GM19397 (cell line): ENCODE results near the gene RFC3.
"Not testable (repeated sequence)": the region's sequence is repeated elsewhere in the genome, so short reads cannot be mapped to it uniquely, and the experiment has no call there.

Experiments used
- ATAC-seq: cut with Tn5 transposase; IDR thresholded peaks from one replicate; pipeline ENCODE4 v1.9.1; 2021; ENCODE audit warnings: mild to moderate bottlenecking, moderate library complexity; ENCODE audit not compliant: unreplicated experiment

RFC3 gene

GRCh38 chr13:33806470-33807248 lies 11.3 kb upstream of the RFC3 start:
- ATAC-seq = no peak

DNA sequence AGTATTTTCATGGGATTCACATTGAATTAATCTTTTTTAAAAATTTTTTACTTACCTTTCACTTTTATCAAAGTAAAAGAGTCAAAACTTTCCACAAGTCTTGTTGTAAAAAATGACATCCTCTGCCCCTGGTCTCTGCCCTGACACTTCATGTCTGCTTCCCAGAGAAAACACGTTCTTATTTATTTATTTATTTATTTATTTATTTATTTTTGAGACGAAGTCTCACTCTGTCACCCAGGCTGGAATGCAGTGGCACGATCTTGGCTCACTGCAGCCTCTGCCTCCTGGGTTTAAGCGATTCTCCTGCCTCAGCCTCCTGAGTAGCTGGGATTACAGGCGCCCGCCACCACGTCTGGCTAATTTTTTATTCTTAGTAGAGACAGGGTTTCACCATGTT lies 5.1 kb upstream of the RFC3 start:
- ATAC-seq = not testable (repeated sequence)

DNA sequence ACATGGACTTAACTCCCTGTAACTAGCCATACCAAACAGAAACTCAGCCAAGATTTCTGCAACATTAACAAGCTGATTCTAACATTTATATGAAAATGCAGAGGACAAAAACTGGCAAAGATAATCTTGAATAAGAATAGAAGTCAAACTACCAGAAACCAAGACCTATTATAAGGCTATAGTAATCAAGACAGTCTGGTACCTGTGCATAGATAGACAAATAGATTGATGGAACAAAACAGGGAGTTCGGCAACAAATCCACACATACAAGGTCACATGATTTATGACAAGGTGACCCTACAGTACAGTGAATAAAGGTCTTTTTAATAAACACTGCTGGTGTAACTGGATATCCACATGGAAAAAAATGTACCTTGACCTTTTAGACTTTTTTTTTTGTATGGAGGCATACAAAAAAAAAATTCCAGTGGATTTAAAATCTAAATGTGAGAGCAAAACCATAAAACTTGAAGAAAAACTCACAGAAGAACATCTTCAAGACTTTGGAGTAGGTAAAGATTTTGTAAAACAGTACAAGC lies 2.9 kb upstream of the RFC3 start:
- ATAC-seq = no peak

DNA sequence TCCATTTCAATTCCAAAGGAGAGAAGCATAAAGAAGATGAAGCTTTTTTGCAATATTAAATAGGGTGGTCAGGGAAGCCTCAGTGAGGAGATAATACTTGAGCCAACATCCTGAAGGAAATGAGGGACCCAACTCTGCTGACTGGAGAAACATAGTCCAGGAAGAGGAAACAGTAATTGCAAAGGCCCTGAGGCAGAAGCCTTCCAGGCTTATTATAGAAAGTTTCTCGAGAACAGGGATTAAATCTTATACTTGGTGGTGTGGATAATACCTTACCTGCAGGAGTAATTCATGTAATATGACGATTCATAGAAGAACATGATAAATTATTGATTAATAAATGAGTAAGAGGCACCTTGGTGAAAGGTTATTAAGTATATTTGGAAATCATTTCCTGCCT lies 1.0 kb upstream of the RFC3 start:
- ATAC-seq = no peak

DNA sequence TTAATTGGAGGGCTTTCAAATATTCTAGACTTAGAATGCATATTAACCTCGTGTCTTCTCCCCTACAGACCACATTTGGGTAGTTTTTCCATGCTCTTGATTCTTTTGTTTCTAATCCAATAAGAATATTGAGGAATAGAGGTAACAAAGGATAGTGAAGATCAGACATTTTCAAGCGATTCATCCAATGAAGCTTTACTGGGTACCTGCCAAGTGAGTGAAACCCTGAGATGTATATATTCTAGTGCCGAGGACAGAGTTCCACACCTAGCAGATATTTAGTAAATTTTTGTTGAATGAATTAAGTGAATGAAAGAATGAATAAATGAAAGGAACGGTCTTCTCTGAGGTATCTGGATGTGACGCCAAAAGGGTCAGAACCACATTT lies 442 bp upstream of the RFC3 start:
- ATAC-seq = peak; percentile 13

GRCh38 chr13:33825083-33825482 lies 7.1 kb downstream of the RFC3 start:
- no peak for ATAC-seq

GRCh38 chr13:33827139-33827538 lies 9.2 kb downstream of the RFC3 start:
- no peak for ATAC-seq

DNA sequence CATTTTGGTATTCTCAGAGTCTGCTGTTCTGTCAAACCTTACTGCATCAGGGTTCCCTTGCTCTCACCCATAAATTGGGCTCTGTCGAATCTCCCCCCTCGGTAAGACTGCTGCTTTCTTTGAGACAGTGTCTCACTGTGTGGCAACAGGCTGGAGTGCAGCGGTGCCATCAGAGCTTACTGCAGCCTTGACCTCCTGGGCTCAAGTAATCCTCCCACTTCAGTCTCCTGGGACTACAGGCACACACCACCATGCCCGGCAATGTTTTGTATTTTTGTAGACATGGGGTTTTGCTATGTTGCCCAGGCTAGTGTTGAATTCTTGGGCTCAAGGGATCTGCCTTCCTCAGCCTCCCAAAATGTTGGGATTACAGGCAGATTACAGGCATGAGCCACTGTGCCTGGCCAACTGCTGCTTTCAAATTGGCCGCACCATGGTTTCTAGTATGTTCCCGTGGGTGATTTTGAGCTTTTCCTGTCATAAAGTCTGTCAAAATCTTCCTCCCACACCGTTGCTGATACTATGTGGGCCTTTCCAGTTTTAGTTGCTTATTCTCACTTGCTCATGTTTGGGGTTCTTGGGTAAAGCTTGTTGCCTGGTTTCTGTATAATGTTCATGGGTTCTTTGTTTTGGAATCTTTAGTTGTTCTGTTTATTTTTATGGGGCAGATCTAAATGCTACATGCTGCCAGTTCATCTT lies 10.6 kb downstream of the RFC3 start:
- ATAC-seq = no peak

DNA sequence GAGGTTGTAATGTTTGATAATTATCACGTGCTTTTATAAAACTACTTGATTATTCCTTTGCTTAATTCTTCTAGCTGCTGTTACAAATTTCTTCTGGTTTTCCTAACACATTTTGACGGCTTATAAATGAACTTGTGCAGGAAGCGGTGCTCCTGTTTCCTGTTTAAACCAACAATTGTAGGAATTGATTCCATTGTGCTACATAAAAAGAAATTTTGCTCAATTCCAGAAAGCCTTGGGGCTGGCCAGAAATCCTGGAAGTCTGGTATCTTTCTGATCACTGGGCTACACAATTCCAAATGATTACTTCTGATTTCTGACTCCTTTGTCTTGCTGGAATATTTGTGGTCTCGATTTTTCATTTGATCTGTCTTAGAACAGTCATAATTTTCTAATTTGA lies 14.9 kb downstream of the RFC3 start:
- no peak for ATAC-seq

GRCh38 chr13:33838647-33839046 lies 20.7 kb downstream of the RFC3 start:
- ATAC-seq = no peak

- no peak for ATAC-seq
Measured at GRCh38 chr13:33840402-33840801, 22.5 kb downstream of the RFC3 start.

- ATAC-seq = no peak
Measured at GRCh38 chr13:33842207-33842606, 24.3 kb downstream of the RFC3 start.

GRCh38 chr13:33842986-33843385 lies 25.0 kb downstream of the RFC3 start:
- ATAC-seq = no peak

DNA sequence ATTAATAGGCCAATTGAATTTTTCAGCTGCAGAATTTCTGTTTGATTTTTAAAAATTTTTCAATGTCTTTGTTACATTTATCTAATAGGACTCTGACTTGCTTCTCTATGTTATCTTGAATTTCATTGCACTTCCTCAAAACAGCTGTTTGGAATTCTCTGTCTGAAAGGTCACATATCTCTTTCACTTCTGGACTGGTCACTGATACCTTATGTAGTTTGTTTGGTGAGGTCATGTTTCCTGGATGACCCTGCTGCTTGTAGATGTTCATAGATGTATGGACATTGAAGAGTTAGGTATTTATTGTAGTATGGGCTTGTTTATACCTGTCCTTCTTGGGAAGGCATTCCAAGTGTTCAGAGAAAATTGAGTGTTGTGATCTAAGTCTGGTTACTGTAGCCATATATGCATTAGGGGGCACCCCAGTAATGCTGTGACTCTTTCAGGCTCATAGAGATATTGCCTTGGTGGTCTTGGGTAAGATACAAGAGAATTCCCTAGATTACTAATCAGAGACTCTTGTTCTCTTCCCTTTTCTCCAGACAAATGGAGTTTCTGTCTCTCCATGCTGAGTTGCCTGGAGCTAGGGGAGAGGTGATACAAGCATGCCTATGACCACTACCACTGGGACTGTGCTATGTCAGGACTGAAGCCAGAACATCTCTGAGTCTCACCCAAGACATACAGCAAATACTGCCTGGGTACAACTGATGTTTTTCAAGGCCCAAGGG lies 27.8 kb downstream of the RFC3 start:
- ATAC-seq = no peak

GRCh38 chr13:33846303-33847062 lies 28.5 kb downstream of the RFC3 start:
- ATAC-seq = no peak

DNA sequence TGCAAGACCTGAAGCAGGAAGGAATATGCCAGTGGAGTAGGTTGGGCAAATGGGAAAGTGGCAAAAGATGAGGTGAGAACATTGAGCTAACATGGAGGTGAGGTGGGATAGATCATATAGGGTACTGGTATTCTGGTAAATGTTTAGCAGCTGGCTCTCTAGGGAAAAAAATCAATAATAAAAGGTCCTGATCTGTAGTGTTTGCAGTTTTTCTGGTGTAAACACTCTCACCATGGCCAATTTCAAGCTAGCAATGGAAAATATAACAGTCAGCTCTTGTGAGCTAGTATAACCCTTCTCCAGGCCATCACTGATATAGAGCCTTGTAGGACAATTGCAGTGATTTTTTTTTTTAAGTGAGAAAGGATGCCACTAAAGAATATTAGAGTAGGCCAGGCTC lies 31.3 kb downstream of the RFC3 start:
- ATAC-seq = no peak

GRCh38 chr13:33855371-33855895 lies 37.5 kb downstream of the RFC3 start:
- ATAC-seq = no peak

- ATAC-seq = no peak
Measured at GRCh38 chr13:33859691-33860303, 41.8 kb downstream of the RFC3 start.

- ATAC-seq = no peak
Measured at GRCh38 chr13:33860526-33860925, 42.6 kb downstream of the RFC3 start.

DNA sequence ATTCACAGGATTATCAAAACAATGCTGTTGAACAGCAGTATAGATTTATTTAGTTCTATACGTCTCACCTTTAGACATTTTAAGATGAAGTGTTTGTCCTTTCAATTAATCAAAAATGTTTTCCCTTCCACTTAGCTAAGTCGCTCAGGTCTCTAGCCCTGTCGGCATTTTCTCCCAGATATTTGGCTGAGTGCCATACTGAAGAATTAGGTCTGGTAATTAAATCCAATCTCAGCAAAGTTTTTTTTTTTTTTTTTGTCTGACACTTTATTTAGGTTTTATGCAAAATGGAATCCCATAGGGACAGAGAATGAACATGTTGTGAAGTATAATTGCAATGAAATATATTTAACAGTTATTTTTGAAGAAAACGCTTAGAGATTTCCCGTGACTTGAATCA lies 44.1 kb downstream of the RFC3 start:
- ATAC-seq = no peak
